Sigmoid colon (tissue), 7 donors: ENCODE measurements around the gene PXDN. TPM values are rescaled to one million over a fixed set of nuclear protein-coding genes. Genes with fewer than 3 reads are reported as not detected.
A peak's percentile ranks its signal among the peaks of the same experiment; 100 is the strongest.

Experiments used
- DNase-seq: peaks from one replicate; pipeline ENCODE4 v3.0.0-alpha.2; 2019
- H3K27ac ChIP-seq, 4 donors: fragments of 200-600 bp; sonication (generic); one replicate each; pipeline ENCODE4 v1.5.1; 2016 to 2019; ENCODE audit warnings: mild to moderate bottlenecking in 1 of 4
- H3K27me3 ChIP-seq, 3 donors: fragments of 200-600 bp; sonication (generic); one replicate each; pipeline ENCODE4 v1.5.1; 2019; ENCODE audit warnings: mild to moderate bottlenecking in 1 of 3
- H3K36me3 ChIP-seq, 4 donors: fragments of 200-600 bp; sonication (generic); one replicate each; pipeline ENCODE4 v1.5.1; 2016 to 2019
- H3K4me1 ChIP-seq, 4 donors: fragments of 200-600 bp; sonication (generic); one replicate each; pipeline ENCODE4 v1.5.1; 2017 to 2019
- H3K4me3 ChIP-seq, 4 donors: fragments of 200-600 bp; sonication (generic); one replicate each; pipeline ENCODE4 v1.5.1; 2017 to 2019; ENCODE audit warnings: mild to moderate bottlenecking in 2 of 4, moderate library complexity in 1 of 4
- H3K9me3 ChIP-seq, 4 donors: fragments of 200-600 bp in 3 of 4; sonication (generic) in 3 of 4; one replicate each; pipeline versions ENCODE4 v1.5.1 to v1.6.1; 2013 to 2019
- EP300 ChIP-seq, 4 donors: sonication (generic); formaldehyde crosslinking; IDR thresholded peaks; one replicate each; pipeline ENCODE4 v1.6.1; 2017; ENCODE audit warnings: antibody characterized with exemption in 4 of 4
- POLR2A ChIP-seq, 2 donors: fragments of 450-650 bp; IDR thresholded peaks; one replicate each; pipeline ENCODE4 v1.6.1; 2016; ENCODE audit warnings: antibody characterized with exemption in 2 of 2, mild to moderate bottlenecking in 2 of 2, moderate library complexity in 2 of 2
- POLR2AphosphoS5 ChIP-seq, 4 donors: sonication (generic); formaldehyde crosslinking; IDR thresholded peaks; one replicate each; pipeline ENCODE4 v1.6.1; 2017; ENCODE audit warnings: antibody characterized with exemption in 4 of 4
- WGBS, 2 donors: extraction: QIAGEN DNeasy Blood & Tissue Kit; methylation state at CpG; one replicate each; pipeline ENCODE4 v1.1.7; 2013; 5-methylcytosine and 5-hydroxymethylcytosine counted together
- intact Hi-C: fragments of 100-400 bp; cut with DNase I; formaldehyde crosslinking; loops from one replicate; pipeline ENCODE4 v1.15.1; 2023
- polyA plus RNA-seq, 3 donors: library from polyadenylated mRNA; stranded (reverse); fragments of 200-250 nt; gene quantifications; one replicate each; pipeline ENCODE4 v1.2.3, GENCODE V29; 2013
- total RNA-seq, 4 donors: library from RNA; depleted of rRNA; stranded (reverse); fragments of >200 nt; gene quantifications; one replicate each; pipeline ENCODE4 v1.1.0, GENCODE V29; 2016
- TF ChIP-seq, protein P1 (sequence below), 4 experiments: fragments of 450-650 bp in 3 of 4; fragments of 200-600 bp in 1 of 4; IDR thresholded peaks; one replicate each; pipeline ENCODE4 v1.5.1; 2016 to 2019; ENCODE audit warnings: antibody characterized with exemption in 4 of 4, mild to moderate bottlenecking in 3 of 4, moderate library complexity in 2 of 4
- donor health status: healthy with polysubstance abuse.
- donor health status: Bipolar disorder and iron deficiency.
- donor health status: healthy.

Gene PXDN
- total and polyA plus RNA-seq, 7 donors = 1.2 to 126 (median 34.4) TPM

DNA sequence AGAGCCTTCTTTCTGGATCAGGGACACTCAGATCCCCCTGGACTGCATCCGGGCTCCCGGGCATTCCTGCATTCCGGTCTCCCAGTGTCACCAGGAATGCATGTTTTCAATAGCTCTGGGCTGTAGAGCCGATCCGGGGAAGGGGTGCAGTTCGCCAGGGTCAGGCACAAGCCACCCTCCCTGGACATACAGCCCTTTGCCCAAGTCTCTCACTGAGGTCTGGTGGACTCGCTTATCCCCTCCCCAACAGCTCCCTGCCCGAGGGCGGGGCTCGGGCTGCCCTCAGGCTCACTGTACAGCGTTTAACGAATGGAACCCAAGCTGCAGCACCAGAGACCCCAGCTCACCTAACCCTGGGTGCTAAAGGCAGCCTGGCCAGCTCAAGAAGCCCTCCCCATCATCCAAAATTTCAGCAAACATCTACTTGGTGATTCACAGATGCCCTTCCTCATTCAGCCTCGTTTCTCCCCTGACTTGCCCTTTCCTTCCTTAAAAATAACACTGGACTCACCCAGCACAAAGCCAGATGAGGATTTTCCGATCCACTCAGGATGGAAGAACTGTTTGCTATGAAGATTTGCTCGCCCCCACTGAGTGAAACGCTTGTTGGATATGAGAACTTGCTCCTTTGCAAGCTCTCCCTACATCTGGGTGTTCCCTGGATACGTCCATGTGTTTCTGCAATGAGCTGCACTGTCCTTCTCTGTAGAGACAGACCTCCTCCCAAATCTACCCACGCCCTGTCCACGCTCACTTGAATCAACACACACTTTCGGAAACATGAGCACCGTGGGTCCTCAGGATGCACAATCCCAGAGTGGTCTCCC, 58.1 kb downstream of the PXDN start:
- H3K36me3 ChIP-seq = peaks cover 0 to 61% (median 17%) of the 10 kb centered on the region in 4 donors

DNA sequence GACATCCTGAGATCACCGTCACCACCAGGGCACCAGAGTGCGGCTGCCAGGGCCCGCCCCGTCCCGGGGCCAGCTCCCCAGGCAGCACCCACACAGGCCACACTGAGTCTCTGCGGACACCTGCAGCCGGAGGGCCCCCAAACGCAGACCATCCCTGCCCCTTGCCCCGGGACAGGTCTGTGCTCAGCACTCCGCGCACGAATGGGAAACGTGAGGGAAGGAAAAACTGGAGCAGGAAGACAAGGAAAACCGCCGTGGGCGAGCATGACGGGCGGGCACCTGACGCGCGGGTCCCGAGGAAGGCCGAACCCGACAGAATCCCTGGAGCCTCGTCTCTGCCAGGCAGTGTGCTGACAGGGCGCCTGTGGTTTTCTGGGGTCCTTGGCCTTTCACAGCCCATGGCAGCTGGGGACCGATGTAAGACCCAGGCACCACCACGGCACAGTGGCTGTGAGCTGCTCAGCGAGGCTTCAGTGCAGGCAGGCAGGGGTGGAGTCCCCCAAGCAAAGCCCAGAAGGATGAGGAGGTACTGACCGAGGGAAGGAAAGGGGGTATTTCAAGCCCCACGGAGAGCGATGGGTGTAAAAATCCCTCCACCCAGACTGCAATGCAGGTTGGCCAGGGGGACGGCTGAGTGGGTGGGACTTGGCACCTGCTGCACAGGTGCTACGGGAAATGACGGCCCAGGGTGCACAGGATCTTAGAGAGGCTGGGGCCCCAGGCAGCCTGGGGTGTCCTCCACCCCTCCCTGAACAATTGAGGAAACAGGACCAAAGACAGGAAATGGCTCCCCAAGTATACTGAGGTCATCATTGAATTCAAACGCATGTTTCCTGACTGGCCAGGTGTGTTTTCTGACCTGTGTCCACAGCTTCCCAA, 59.0 kb downstream of the PXDN start:
- Histone ChIP-seq H3K4me3 (no peak overlapping the region), H3K4me1 (peaks cover 0 to 13% (median 5%) of the 10 kb centered on the region in 4 donors), H3K27me3 (no peaks in the 10 kb centered on the region), H3K27ac (peak overlapping the region in 2 of 4 donors; percentile 51 to 54), H3K9me3 (no peaks in the 10 kb centered on the region), H3K36me3 (peaks cover 1 to 63% (median 24%) of the 10 kb centered on the region in 4 donors)
- DNase-seq = no peak
- no peak for TF ChIP-seq EP300 (IDR thresholded peaks at IDR 0.05)
- TF ChIP-seq POLR2A (IDR thresholded peaks at IDR 0.05) = no peak
- 90 to 91% methylated on average over 36 of the region's 36 CpGs for WGBS, 2 donors
- intact Hi-C loops = no loop called here

More for the DNA sequence above, 58.1 kb downstream of the PXDN start:
- DNase-seq = no peak
- Histone ChIP-seq H3K27me3 (no peaks in the 10 kb centered on the region), H3K9me3 (no peaks in the 10 kb centered on the region), H3K4me1 (peaks cover 0 to 13% (median 5%) of the 10 kb centered on the region in 4 donors), H3K27ac (peak overlapping the region in 3 of 4 donors; percentile 27 to 54 (median 51)), H3K4me3 (no peak overlapping the region)
- TF ChIP-seq POLR2A (IDR thresholded peaks at IDR 0.05) (no peak), POLR2AphosphoS5 (IDR thresholded peaks at IDR 0.05) (no peak), EP300 (IDR thresholded peaks at IDR 0.05) (no peak)
- TF ChIP-seq, protein P1, sequence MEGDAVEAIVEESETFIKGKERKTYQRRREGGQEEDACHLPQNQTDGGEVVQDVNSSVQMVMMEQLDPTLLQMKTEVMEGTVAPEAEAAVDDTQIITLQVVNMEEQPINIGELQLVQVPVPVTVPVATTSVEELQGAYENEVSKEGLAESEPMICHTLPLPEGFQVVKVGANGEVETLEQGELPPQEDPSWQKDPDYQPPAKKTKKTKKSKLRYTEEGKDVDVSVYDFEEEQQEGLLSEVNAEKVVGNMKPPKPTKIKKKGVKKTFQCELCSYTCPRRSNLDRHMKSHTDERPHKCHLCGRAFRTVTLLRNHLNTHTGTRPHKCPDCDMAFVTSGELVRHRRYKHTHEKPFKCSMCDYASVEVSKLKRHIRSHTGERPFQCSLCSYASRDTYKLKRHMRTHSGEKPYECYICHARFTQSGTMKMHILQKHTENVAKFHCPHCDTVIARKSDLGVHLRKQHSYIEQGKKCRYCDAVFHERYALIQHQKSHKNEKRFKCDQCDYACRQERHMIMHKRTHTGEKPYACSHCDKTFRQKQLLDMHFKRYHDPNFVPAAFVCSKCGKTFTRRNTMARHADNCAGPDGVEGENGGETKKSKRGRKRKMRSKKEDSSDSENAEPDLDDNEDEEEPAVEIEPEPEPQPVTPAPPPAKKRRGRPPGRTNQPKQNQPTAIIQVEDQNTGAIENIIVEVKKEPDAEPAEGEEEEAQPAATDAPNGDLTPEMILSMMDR (IDR thresholded peaks at IDR 0.05) = no peak
- intact Hi-C loops = no loop called here
- 83 to 88% methylated on average over 21 of the region's 21 CpGs for WGBS, 2 donors

DNA sequence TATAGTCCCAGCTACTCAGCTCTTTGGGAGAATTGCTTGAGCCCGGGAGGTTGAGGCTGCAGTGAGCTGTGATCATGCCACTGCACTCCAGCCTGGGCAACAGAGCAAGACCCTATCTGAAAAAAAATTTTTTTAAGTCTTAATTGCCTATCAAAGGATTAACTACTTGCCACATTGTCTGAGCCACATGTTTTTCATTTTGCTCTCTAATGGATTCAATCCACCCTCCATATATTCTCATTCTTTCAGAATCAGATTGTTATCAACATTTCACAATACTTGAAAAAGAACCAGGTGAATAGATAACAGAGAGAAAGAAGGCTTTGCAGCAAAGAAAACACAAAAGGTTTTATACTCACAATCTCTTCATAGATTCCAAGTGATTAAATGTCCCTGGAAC, 61.0 kb downstream of the PXDN start:
- H3K4me3 ChIP-seq = no peak overlapping the region

DNA sequence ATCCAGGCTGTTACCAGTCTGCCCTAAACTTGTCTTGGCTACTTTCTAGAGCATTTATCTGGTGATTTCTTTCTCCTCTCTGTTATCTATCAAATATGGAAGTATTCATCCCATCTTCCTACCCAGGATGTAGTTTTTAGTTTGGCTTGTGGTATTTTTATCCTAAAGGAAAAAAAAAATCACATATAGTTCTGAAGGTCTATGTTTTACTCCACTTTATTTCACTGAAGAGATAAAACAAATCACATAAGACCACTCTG, 62.2 kb downstream of the PXDN start:
- peaks cover 18 to 63% (median 43%) of the 10 kb centered on the region in 4 donors for H3K36me3 ChIP-seq
- intact Hi-C loops = no loop called here

More for the DNA sequence above, 61.0 kb downstream of the PXDN start:
- no peak for DNase-seq
- 94% methylated on average over 1 of the region's 1 CpG for WGBS, 2 donors
- H3K9me3 ChIP-seq = no peaks in the 10 kb centered on the region
- H3K27ac ChIP-seq = no peak overlapping the region
- intact Hi-C loops = no loop called here
- TF ChIP-seq POLR2AphosphoS5 (IDR thresholded peaks at IDR 0.05) (no peak), EP300 (IDR thresholded peaks at IDR 0.05) (no peak)
- TF ChIP-seq, protein P1 (IDR thresholded peaks at IDR 0.05) = no peak
- no peaks in the 10 kb centered on the region for H3K27me3 ChIP-seq
- peaks cover 0 to 13% (median 5%) of the 10 kb centered on the region in 4 donors for H3K4me1 ChIP-seq
- H3K36me3 ChIP-seq = peaks cover 18 to 64% (median 43%) of the 10 kb centered on the region in 4 donors

More for the DNA sequence above, 62.2 kb downstream of the PXDN start:
- peaks cover 0 to 25% (median 11%) of the 10 kb centered on the region in 4 donors for H3K4me1 ChIP-seq
- no peak overlapping the region for H3K4me3 ChIP-seq
- no peak for DNase-seq
- H3K9me3 ChIP-seq = no peaks in the 10 kb centered on the region
- TF ChIP-seq POLR2AphosphoS5 (IDR thresholded peaks at IDR 0.05) = no peak
- no peak for TF ChIP-seq EP300 (IDR thresholded peaks at IDR 0.05)
- no peak for TF ChIP-seq POLR2A (IDR thresholded peaks at IDR 0.05)
- TF ChIP-seq, protein P1 (IDR thresholded peaks at IDR 0.05) = no peak
- H3K27me3 ChIP-seq = no peaks in the 10 kb centered on the region
- H3K27ac ChIP-seq = peak overlapping the region in 1 of 4 donors; percentile 35
